ENCODE data around the gene ARHGAP45. TPM values are rescaled to one million over a fixed set of nuclear protein-coding genes. Genes with fewer than 3 reads are reported as not detected.

ARHGAP45 gene
- total and polyA plus RNA-seq, 9 of the 15 experiments (the other 6 are each of a cell fraction or from before 2014, with no cell fraction given): 0.08 to 22.1 (median 4.2) TPM

GRCh38 chr19:1133471-1133929 is 66.5 kb downstream of the ARHGAP45 start (continued):
- no peak for TF ChIP-seq ZNF592 (IDR thresholded peaks at IDR 0.05)
- TF ChIP-seq NR3C1 (CRISPR knock-in tag; IDR thresholded peaks at IDR 0.05): no peak
- TF ChIP-seq, protein P1, sequence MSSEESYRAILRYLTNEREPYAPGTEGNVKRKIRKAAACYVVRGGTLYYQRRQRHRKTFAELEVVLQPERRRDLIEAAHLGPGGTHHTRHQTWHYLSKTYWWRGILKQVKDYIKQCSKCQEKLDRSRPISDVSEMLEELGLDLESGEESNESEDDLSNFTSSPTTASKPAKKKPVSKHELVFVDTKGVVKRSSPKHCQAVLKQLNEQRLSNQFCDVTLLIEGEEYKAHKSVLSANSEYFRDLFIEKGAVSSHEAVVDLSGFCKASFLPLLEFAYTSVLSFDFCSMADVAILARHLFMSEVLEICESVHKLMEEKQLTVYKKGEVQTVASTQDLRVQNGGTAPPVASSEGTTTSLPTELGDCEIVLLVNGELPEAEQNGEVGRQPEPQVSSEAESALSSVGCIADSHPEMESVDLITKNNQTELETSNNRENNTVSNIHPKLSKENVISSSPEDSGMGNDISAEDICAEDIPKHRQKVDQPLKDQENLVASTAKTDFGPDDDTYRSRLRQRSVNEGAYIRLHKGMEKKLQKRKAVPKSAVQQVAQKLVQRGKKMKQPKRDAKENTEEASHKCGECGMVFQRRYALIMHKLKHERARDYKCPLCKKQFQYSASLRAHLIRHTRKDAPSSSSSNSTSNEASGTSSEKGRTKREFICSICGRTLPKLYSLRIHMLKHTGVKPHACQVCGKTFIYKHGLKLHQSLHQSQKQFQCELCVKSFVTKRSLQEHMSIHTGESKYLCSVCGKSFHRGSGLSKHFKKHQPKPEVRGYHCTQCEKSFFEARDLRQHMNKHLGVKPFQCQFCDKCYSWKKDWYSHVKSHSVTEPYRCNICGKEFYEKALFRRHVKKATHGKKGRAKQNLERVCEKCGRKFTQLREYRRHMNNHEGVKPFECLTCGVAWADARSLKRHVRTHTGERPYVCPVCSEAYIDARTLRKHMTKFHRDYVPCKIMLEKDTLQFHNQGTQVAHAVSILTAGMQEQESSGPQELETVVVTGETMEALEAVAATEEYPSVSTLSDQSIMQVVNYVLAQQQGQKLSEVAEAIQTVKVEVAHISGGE (CRISPR knock-in tag; IDR thresholded peaks at IDR 0.05): no peak
- TF ChIP-seq, protein P2, sequence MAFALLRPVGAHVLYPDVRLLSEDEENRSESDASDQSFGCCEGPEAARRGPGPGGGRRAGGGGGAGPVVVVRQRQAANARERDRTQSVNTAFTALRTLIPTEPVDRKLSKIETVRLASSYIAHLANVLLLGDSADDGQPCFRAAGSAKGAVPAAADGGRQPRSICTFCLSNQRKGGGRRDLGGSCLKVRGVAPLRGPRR (CRISPR knock-in tag; IDR thresholded peaks at IDR 0.05): no peak
- TF ChIP-seq NFYB (IDR thresholded peaks at IDR 0.05; ENCODE audit: extremely low read depth, insufficient read length): peak; percentile 82
- TF ChIP-seq ZNF277 (CRISPR knock-in tag; IDR thresholded peaks at IDR 0.05; ENCODE audit: borderline replicate concordance): no peak
- no peak for TF ChIP-seq FOXP1 (CRISPR knock-in tag; IDR thresholded peaks at IDR 0.05)
- TF ChIP-seq CREM (IDR thresholded peaks at IDR 0.05; ENCODE audit: low read depth): no peak
- TF ChIP-seq ESRRB (CRISPR knock-in tag; IDR thresholded peaks at IDR 0.05; ENCODE audit: borderline replicate concordance): no peak
- TF ChIP-seq TAF9B (IDR thresholded peaks at IDR 0.05; ENCODE audit: partially characterized antibody): no peak
- no peak for TF ChIP-seq SMAD1 (IDR thresholded peaks at IDR 0.05; ENCODE audit: low read depth, low read length, partially characterized antibody)
- no peak for TF ChIP-seq PHTF2 (CRISPR knock-in tag; IDR thresholded peaks at IDR 0.05)
- TF ChIP-seq MAZ (CRISPR knock-in tag; conservative IDR thresholded peaks at IDR 0.05 in 1 of 2, IDR thresholded peaks at IDR 0.05 in 1 of 2): no peak
- TF ChIP-seq ZNF253 (CRISPR knock-in tag; conservative IDR thresholded peaks at IDR 0.05): no peak
- no peak for TF ChIP-seq THAP7 (CRISPR knock-in tag; IDR thresholded peaks at IDR 0.05)
- no peak for TF ChIP-seq FOXM1 (IDR thresholded peaks at IDR 0.05; ENCODE audit: low read depth)
- TF ChIP-seq FOXM1 (CRISPR knock-in tag; IDR thresholded peaks at IDR 0.05; ENCODE audit: low read depth): no peak
